Measurements from ENCODE around the gene TRAPPC5.

TRAPPC5 gene

GRCh38 chr19:7679771-7680605 lies 645 bp upstream of the TRAPPC5 start:
- no peak for TF ChIP-seq CTCF (IDR thresholded peaks at IDR 0.05; ENCODE audit: low read depth, low read length)

DNA sequence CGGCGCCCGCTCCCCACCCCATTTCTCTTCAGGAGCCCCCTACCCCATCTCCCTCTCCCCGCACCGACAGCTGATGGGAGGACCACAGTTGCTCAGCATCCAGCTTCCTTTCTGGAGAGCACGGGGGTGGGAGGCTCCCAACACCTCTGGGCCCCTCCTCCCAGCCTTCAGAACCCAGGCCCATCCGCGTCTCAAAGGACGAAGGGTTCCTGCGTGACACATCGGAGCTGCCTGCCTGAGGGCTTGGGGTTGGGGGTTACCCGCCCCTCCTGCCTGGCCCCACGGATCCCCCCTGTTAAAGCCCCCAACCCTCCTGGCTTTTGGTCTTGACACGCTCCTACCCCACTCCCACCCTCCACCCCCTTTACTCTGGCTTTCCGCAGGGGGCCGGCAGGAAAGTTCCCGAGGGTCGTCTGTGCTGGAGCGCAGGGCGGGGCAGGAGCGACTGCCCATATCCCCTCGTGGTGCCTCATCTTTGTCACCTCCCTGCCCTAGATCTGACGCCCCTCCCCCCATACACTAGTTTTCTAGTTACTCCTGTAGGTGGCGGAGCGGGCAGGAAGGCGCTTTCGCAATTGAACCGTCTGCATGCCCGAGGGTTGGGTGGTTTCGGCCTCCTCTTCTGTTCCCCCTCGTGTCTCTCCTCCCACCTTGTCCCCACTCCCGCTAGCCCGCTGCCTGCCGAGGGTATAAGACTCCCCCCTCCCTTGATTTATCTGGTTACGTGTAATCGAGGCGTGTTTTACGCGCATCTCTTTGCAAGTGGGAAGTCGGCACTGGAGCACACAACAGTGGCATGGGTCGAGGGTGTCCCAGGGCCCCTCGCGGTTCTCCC lies 924 bp downstream of the TRAPPC5 start:
- peak; percentile 75 for TF ChIP-seq CTCF (IDR thresholded peaks at IDR 0.05; ENCODE audit: low read depth, low read length)
- peak; percentile 81 to 83 for DNase-seq (ENCODE audit: low read depth in 2 of 2)
- peak overlapping the region; percentile 99 to 100 for H3K4me3 ChIP-seq (replicated peaks in 1 of 2; ENCODE audit: low read depth in 2 of 2, low read length in 2 of 2)

More at GRCh38 chr19:7679771-7680605, 645 bp upstream of the TRAPPC5 start:
- DNase-seq (ENCODE audit: low read depth in 2 of 2) = no peak
- peak overlapping the region in 1 of 2 donors; percentile 41 for H3K4me3 ChIP-seq (replicated peaks in 1 of 2; ENCODE audit: low read depth in 2 of 2, low read length in 2 of 2)

- H3K4me3 ChIP-seq (replicated peaks in 1 of 2; ENCODE audit: low read depth in 2 of 2, low read length in 2 of 2) = peak overlapping the region; percentile 99 to 100
- no peak for TF ChIP-seq CTCF (IDR thresholded peaks at IDR 0.05; ENCODE audit: low read depth, low read length)
- no peak for DNase-seq (ENCODE audit: low read depth in 2 of 2)
Observed at GRCh38 chr19:7682175-7682855, 1.7 kb downstream of the TRAPPC5 start.

GRCh38 chr19:7685546-7686445 lies 5.2 kb downstream of the TRAPPC5 start:
- no peak for TF ChIP-seq CTCF (IDR thresholded peaks at IDR 0.05; ENCODE audit: low read depth, low read length)
- no peak overlapping the region for H3K4me3 ChIP-seq (replicated peaks in 1 of 2; ENCODE audit: low read depth in 2 of 2, low read length in 2 of 2)
- no peak for DNase-seq (ENCODE audit: low read depth in 2 of 2)

DNA sequence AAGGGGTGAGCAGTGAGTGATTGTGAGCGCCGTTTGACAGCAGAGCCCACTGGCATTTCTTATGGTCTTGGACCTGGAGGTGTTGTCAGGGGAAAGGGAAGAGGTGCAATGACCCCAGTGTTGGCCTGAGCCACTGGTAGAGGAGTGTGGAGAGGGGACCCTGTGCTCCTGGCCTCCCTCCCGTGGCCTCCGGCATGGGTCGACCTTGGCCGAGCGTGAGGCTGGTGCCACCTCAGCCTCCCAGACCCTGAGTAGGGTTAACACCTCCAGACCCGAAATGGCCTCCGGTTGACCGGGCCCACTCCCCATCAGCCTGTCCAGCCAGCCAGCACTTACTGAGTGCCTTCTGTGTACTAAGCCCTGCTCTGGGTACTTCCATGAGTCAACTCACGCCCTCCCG lies 6.5 kb downstream of the TRAPPC5 start:
- TF ChIP-seq CTCF (IDR thresholded peaks at IDR 0.05; ENCODE audit: low read depth, low read length) = no peak
- no peak overlapping the region for H3K4me3 ChIP-seq (replicated peaks in 1 of 2; ENCODE audit: low read depth in 2 of 2, low read length in 2 of 2)
- no peak for DNase-seq (ENCODE audit: low read depth in 2 of 2)

DNA sequence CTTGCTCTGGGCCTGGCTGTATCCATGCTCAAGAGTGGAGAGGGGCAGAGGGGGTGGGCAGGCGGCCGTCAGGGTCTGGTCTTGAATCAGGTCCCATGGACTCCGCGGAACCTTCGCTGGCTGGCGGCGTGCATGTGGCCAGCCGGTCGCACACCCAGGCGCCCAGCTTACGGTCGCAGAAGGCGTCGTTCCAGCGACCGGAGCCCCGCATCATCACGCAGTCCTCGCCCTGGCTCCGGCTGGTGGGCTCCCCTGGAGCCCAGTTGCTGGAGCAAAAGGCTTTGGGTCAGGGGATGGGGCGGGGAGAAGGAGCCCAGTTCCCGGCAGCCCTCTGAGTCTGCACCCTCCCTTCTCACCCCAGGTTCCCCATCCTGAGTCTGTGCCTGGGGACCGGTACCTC lies 8.5 kb downstream of the TRAPPC5 start:
- no peak for TF ChIP-seq CTCF (IDR thresholded peaks at IDR 0.05; ENCODE audit: low read depth, low read length)

More for the DNA sequence above, 8.5 kb downstream of the TRAPPC5 start:
- H3K4me3 ChIP-seq (replicated peaks in 1 of 2; ENCODE audit: low read depth in 2 of 2, low read length in 2 of 2) = no peak overlapping the region
- DNase-seq (ENCODE audit: low read depth in 2 of 2) = no peak
